COR-L47 (cell line): ENCODE measurements around the gene ESPNL.
"Not testable (repeated sequence)": the region's sequence is repeated elsewhere in the genome, so short reads cannot be mapped to it uniquely, and the experiment has no call there.

Experiments used
- DNase-seq: peaks from one replicate; lab custom pipeline; 2025; lab: John Stamatoyannopoulos, UW

Gene ESPNL

DNA sequence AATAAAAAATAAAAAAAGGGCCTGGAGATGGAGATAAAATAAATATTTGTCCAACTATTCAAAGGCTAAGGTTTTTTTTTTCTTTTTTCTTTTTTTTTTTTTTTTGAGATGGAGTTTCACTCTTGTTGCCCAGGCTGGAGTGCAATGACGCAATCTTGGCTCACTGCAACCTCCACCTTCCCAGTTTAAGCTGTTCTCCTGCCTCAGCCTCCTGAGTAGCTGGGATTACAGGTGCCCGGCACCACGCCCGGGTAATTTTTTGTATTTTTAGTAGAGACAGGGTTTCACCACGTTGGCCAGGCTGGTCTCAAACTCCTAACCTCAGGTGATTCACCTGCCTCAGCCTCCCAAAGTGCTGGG, 70.9 kb downstream of the ESPNL start:
- not testable (repeated sequence) for DNase-seq

DNA sequence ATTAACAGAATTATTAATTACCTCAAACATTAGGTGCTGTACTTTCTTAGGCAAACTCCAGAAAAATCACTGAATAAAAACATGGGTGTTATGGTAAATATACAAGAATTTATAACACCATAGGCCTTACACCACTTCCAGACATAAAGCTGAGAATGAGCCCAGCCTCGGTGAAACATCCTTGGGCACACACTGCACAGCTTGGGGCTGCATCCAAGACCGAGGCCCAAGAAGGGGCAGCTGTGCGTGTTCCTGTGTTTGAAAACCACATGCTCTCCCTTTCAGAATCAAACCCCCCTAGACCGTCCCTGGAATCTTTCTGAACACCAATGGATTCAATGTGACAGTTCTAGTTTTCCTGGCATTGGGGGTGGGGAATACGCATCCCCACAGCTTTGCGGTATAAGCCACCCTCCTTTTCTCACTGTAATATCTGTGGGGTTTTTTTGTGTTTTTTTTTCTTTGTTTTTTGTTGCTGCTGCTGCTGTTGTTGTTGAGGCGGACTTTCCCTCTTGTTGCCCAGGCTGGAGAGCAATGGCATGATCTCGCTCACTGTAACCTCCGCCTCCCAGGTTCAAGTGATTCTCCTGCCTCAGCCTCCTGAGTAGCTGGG, 71.5 kb downstream of the ESPNL start:
- no peak for DNase-seq

DNA sequence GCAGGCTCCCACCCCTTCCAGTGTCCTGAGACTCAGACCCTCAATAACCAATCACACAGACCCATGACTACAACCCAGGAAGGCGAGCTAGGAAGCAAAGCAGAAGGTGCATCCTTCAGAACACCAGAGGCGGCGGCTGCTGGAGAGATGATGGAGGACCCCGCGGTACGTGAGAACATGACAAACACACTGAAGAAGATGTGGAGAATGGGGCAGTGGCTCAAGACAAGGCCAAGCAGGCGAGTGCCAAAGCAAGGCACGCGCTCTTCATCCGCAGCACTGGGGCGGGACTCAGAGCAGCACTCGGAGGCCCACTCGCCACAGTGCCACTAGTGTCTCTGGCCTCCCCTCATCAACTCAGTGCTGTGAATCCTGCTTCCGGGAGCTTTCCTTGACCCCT, 72.3 kb downstream of the ESPNL start:
- no peak for DNase-seq

DNA sequence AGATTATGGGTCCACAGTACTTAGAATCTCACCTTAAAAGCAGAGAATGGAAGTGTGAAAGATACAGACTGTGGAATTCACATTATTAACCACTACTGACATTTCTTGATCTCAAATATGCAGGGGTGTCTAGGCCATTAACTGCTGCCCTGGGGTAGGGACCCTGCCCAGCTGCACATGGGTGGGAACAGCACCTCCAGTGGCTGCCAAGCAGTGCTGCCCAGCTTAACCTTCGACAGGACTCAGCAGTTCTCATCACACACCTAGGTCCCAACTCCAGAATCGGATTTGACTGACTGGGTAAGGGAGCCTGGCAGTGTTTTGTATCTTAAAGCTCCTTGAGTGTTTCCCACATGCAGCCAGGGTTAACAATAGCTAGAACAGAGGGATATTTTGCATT, 73.6 kb downstream of the ESPNL start:
- DNase-seq = no peak

DNA sequence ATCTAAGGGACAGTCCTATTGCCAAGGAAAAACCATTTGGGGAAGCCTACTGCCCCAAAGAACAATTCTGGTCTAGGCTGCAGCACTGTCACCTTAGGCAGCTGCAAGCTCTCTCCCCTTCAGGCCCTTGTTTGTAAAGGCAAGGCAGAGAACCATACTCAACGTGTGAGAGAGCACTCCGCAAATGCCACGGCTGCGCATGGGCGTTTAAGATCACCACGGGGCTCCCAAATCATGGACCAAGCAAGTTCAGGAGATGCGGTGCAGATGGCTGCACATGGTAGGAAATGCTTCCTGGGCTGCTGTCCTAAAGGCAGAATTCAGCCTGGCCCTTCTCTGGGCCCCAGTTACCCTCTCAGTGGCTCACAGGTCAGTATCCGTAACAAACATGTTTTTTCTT, 74.2 kb downstream of the ESPNL start:
- DNase-seq = no peak

DNA sequence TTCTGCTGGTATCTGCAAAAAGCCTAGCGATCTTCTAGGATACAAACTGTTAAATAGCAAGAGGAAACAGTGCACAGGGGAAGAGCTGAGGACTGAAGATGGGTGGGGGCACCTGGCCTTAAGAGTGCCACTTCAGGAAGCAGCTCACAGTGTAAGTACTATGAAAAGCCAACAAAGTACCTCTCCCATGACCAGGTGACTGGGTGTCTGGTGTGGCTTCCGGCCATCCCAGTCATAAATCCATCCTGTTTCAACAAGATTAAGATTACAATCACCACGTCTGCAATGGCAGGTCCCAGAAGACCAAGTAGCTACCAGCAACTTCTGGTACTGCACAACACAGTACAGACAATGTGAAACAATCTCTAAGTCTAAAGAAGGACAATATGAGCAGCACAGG, 74.6 kb downstream of the ESPNL start:
- DNase-seq = no peak

DNA sequence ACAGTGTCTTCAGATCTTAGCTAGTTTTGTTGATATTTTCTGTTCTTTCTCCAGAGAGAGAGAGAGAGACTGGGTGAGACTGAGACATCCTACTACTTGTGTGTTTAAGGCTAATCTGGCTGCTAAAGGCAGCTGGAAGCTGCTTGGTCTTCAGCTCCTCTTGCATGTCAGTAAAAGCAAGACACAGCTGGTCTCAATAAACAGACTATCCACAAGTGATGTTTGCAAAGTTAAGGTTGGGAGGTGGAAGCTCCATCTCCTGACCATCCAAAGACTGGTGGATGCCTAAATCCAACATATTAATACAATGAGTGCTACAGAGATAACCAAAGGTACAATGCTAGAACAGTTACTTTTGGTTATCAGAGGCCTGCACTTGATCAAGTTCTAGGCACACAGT, 76.5 kb downstream of the ESPNL start:
- DNase-seq = no peak

DNA sequence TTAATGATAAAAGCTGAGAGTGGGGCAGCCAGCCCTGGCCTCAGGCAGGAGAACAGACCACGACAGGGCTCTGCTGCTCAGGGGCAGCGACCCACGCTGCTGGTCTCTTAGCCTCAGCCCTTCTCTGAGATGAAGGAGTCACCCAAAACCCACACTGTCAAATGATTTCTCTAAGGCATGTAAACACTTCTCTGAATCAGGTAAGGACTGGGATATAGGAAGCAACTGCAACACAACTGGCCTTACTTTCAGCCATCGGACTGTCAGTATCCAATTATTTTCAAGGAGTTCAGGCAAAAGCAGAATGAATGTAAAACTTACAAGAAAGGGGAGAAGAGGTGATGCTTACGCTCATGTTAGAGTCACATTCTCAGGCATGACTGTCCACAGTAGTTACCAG, 80.4 kb downstream of the ESPNL start:
- DNase-seq = no peak

DNA sequence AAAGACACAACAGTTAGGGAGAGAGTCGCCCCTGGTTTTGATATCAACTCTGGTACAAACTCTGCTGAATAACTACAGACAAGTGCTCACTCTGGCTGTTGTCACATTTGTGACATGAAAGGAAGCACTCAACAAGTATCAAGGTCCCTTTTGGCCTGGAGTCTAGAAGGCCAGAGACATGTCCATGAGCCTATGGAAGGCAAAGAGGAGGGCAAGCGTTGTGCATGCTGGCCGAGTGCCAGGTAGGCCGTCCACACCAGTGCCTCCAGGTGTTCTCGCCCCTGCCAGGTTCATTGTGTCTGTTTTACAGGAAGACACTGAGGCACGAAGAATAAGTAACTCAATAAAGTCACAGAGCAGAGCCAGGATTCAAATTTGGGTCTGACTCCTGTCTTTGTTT, 82.2 kb downstream of the ESPNL start:
- DNase-seq = no peak
